ENCODE data around the gene ABLIM3. TPM values are rescaled to one million over a fixed set of nuclear protein-coding genes. Genes with fewer than 3 reads are reported as not detected.

The ABLIM3 gene
- total RNA-seq, 1 donor = 24.9 TPM

GRCh38 chr5:149224282-149224681, 83.0 kb downstream of the ABLIM3 start:
- DNase-seq (ENCODE audit: low read depth) = no peak
- no peak for TF ChIP-seq CTCF (IDR thresholded peaks at IDR 0.05; ENCODE audit: insufficient read depth, low read length)
- H3K4me3 ChIP-seq (ENCODE audit: low read depth, low read length) = no peak overlapping the region

GRCh38 chr5:149227168-149227826, 86.0 kb downstream of the ABLIM3 start:
- no peak for TF ChIP-seq CTCF (IDR thresholded peaks at IDR 0.05; ENCODE audit: insufficient read depth, low read length)
- peak; percentile 66 for DNase-seq (ENCODE audit: low read depth)
- no peak overlapping the region for H3K4me3 ChIP-seq (ENCODE audit: low read depth, low read length)

GRCh38 chr5:149228618-149229297, 87.5 kb downstream of the ABLIM3 start:
- TF ChIP-seq CTCF (IDR thresholded peaks at IDR 0.05; ENCODE audit: insufficient read depth, low read length) = peak; percentile 88
- H3K4me3 ChIP-seq (ENCODE audit: low read depth, low read length) = no peak overlapping the region
- DNase-seq (ENCODE audit: low read depth) = peak; percentile 94

- no peak for TF ChIP-seq CTCF (IDR thresholded peaks at IDR 0.05; ENCODE audit: insufficient read depth, low read length)
- no peak overlapping the region for H3K4me3 ChIP-seq (ENCODE audit: low read depth, low read length)
- DNase-seq (ENCODE audit: low read depth) = no peak
Measured at GRCh38 chr5:149229298-149229937, 88.1 kb downstream of the ABLIM3 start.

- no peak for DNase-seq (ENCODE audit: low read depth)
- TF ChIP-seq CTCF (IDR thresholded peaks at IDR 0.05; ENCODE audit: insufficient read depth, low read length) = no peak
Measured at GRCh38 chr5:149235841-149236240, 94.5 kb downstream of the ABLIM3 start.

GRCh38 chr5:149237662-149238061, 96.4 kb downstream of the ABLIM3 start:
- peak; percentile 20 for TF ChIP-seq CTCF (IDR thresholded peaks at IDR 0.05; ENCODE audit: insufficient read depth, low read length)
- no peak for DNase-seq (ENCODE audit: low read depth)
- no peak overlapping the region for H3K4me3 ChIP-seq (ENCODE audit: low read depth, low read length)

More at GRCh38 chr5:149235841-149236240, 94.5 kb downstream of the ABLIM3 start:
- no peak overlapping the region for H3K4me3 ChIP-seq (ENCODE audit: low read depth, low read length)
